ENCODE results near the gene SF3A2.

DNA sequence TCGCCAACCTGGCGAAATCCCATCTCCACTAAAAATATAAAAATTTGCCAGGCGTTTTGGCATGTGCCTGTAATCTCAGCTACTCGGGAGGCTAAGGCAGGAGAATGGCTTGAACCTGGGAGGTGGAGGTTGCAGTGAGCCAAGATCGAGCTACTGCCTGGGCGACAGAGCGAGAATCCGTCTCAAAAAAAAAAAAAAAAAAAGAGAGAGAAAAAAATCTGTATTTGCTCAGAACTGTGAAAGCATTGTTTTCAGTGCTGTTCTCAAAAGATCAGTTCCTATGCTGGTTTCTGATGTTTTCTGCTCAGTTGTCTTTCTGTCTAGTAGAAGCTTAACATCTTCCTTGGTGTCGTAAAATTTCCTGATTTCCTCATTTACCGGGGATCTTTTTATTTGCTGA is 2.5 kb downstream of the SF3A2 start:
- no peak for TF ChIP-seq POLR2A (IDR thresholded peaks at IDR 0.05)
- TF ChIP-seq, protein P1, sequence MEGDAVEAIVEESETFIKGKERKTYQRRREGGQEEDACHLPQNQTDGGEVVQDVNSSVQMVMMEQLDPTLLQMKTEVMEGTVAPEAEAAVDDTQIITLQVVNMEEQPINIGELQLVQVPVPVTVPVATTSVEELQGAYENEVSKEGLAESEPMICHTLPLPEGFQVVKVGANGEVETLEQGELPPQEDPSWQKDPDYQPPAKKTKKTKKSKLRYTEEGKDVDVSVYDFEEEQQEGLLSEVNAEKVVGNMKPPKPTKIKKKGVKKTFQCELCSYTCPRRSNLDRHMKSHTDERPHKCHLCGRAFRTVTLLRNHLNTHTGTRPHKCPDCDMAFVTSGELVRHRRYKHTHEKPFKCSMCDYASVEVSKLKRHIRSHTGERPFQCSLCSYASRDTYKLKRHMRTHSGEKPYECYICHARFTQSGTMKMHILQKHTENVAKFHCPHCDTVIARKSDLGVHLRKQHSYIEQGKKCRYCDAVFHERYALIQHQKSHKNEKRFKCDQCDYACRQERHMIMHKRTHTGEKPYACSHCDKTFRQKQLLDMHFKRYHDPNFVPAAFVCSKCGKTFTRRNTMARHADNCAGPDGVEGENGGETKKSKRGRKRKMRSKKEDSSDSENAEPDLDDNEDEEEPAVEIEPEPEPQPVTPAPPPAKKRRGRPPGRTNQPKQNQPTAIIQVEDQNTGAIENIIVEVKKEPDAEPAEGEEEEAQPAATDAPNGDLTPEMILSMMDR (IDR thresholded peaks at IDR 0.05 in 4 of 5, conservative IDR thresholded peaks at IDR 0.05 in 1 of 5) = no peak

All from gastrocnemius medialis (tissue), 4 donors.